ENCODE results near the gene TFDP2. TPM values are rescaled to one million over a fixed set of nuclear protein-coding genes. Genes with fewer than 3 reads are reported as not detected.
A peak's percentile ranks its signal among the peaks of the same experiment; 100 is the strongest.

The TFDP2 gene
- total and polyA plus RNA-seq, 11 donors = 18.3 to 80.9 (median 52.2) TPM

GRCh38 chr3:141994856-141995255 is 154.5 kb downstream of the TFDP2 start:
- DNase-seq (no peak), ATAC-seq (peak in 3 of 4 donors; percentile 69 to 80 (median 77))
- Histone ChIP-seq H3K27ac (peak overlapping the region in 1 of 12 donors; percentile 16), H3K27me3 (no peaks in the 10 kb centered on the region), H3K4me3 (no peak overlapping the region), H3K36me3 (peaks cover 0 to 7% (median 0%) of the 10 kb centered on the region in 9 donors), H3K9me3 (no peaks in the 10 kb centered on the region), H3K4me1 (peaks cover 0 to 10% (median 0%) of the 10 kb centered on the region in 12 donors)
- intact Hi-C loops (cut with DNase I) = no loop called here
- TF ChIP-seq POLR2A (IDR thresholded peaks at IDR 0.05) (no peak), CTCF (IDR thresholded peaks at IDR 0.05) (no peak)

- no peak for TF ChIP-seq POLR2A (IDR thresholded peaks at IDR 0.05)
- no peak for TF ChIP-seq CTCF (IDR thresholded peaks at IDR 0.05)
- ATAC-seq (no peak), DNase-seq (no peak)
- 79 to 83% (median 81%) methylated on average over 2 of the region's 2 CpGs for WGBS, 4 donors
- peaks cover 0 to 7% (median 0%) of the 10 kb centered on the region in 9 donors for H3K36me3 ChIP-seq
- H3K27ac ChIP-seq = no peak overlapping the region
- no peak overlapping the region for H3K4me3 ChIP-seq
- intact Hi-C loops (cut with DNase I) = no loop called here
- no peaks in the 10 kb centered on the region for H3K27me3 ChIP-seq
- H3K4me1 ChIP-seq = peaks cover 0 to 10% (median 0%) of the 10 kb centered on the region in 12 donors
- H3K9me3 ChIP-seq = no peaks in the 10 kb centered on the region
Measured at GRCh38 chr3:141992512-141992911, 156.8 kb downstream of the TFDP2 start.

- 79 to 93% (median 82%) methylated on average over 2 of the region's 2 CpGs for WGBS, 4 donors
- intact Hi-C loops (cut with DNase I) = no loop called here
- Histone ChIP-seq H3K4me3 (no peak overlapping the region), H3K27ac (no peak overlapping the region), H3K36me3 (peaks cover 0 to 5% (median 0%) of the 10 kb centered on the region in 9 donors), H3K27me3 (no peaks in the 10 kb centered on the region), H3K9me3 (no peaks in the 10 kb centered on the region), H3K4me1 (no peaks in the 10 kb centered on the region)
- ATAC-seq (no peak), DNase-seq (no peak)
- no peak for TF ChIP-seq POLR2A (IDR thresholded peaks at IDR 0.05)
- TF ChIP-seq CTCF (IDR thresholded peaks at IDR 0.05) = no peak
Measured at GRCh38 chr3:141986548-141987107, 162.7 kb downstream of the TFDP2 start.

GRCh38 chr3:141981084-141981483 is 168.3 kb downstream of the TFDP2 start:
- intact Hi-C loops (cut with DNase I) = no loop called here
- H3K4me1 ChIP-seq = no peaks in the 10 kb centered on the region
- whole genome bisulfite sequencing, 4 donors = 96 to 100% (median 97%) methylated on average over 3 of the region's 3 CpGs

More at GRCh38 chr3:141981084-141981483, 168.3 kb downstream of the TFDP2 start:
- H3K27ac ChIP-seq = no peak overlapping the region
- TF ChIP-seq CTCF (IDR thresholded peaks at IDR 0.05) = no peak
- no peak for TF ChIP-seq POLR2A (IDR thresholded peaks at IDR 0.05)
- H3K27me3 ChIP-seq = no peaks in the 10 kb centered on the region
- no peak overlapping the region for H3K4me3 ChIP-seq
- peaks cover 0 to 24% (median 12%) of the 10 kb centered on the region in 9 donors for H3K36me3 ChIP-seq
- ATAC-seq (no peak), DNase-seq (no peak)
- H3K9me3 ChIP-seq = no peaks in the 10 kb centered on the region
